SK-N-SH treated with all-trans-retinoic acid at 6 μM for 48 hours (cell line): Measurements from ENCODE around the gene SALL1.

Experiments
- ATAC-seq: fragments of 200-7000 bp; cut with Tn5 transposase; 3 replicates; pipeline ENCODE4 v1.9.1; 2020; ENCODE audit warnings: mild to moderate bottlenecking, moderate library complexity
- BACH2 ChIP-seq: fragments of 250-450 bp; sonication (Bioruptor Pico); IDR thresholded peaks from 2 replicates; pipeline ENCODE4 v1.9.0; 2021; ENCODE audit warnings: mild to moderate bottlenecking, borderline replicate concordance
- ESRRG ChIP-seq: fragments of 250-450 bp; sonication (Bioruptor Pico); IDR thresholded peaks from 2 replicates; pipeline ENCODE4 v1.6.1; 2021; ENCODE audit warnings: mild to moderate bottlenecking
- ISL1 ChIP-seq: fragments of 250-450 bp; sonication (Bioruptor Pico); IDR thresholded peaks from 2 replicates; pipeline ENCODE4 v2.1.2; 2022; ENCODE audit warnings: mild to moderate bottlenecking, moderate library complexity
- PPARA ChIP-seq: fragments of 250-450 bp; sonication (Bioruptor Pico); IDR thresholded peaks from 2 replicates; pipeline ENCODE4 v1.5.0; 2020; ENCODE audit warnings: mild to moderate bottlenecking, borderline replicate concordance
- RARB ChIP-seq: fragments of 250-450 bp; sonication (Bioruptor Pico); IDR thresholded peaks from 2 replicates; pipeline ENCODE4 v1.8.0; 2021; ENCODE audit warnings: mild to moderate bottlenecking, moderate library complexity
- SNAI2 ChIP-seq: fragments of 250-450 bp; sonication (Bioruptor Pico); IDR thresholded peaks from 2 replicates; pipeline ENCODE4 v1.5.0; 2020; ENCODE audit warnings: mild to moderate bottlenecking, moderate library complexity
- TCF4 ChIP-seq: fragments of 250-450 bp; sonication (Bioruptor Pico); IDR thresholded peaks from 2 replicates; pipeline ENCODE4 v1.8.0; 2021; ENCODE audit warnings: mild to moderate bottlenecking, moderate library complexity, borderline replicate concordance
- TOX ChIP-seq: fragments of 250-450 bp; sonication (Bioruptor Pico); IDR thresholded peaks from 2 replicates; pipeline ENCODE4 v1.8.0; 2021; ENCODE audit warnings: mild to moderate bottlenecking, moderate library complexity, borderline replicate concordance
- ZC3H10 ChIP-seq: fragments of 250-450 bp; sonication (Bioruptor Pico); IDR thresholded peaks from 2 replicates; pipeline ENCODE4 v1.5.1; 2021; ENCODE audit warnings: mild to moderate bottlenecking, moderate library complexity
- ZFP30 ChIP-seq: fragments of 450-650 bp; formaldehyde crosslinking; IDR thresholded peaks from 2 replicates; pipeline ENCODE4 v1.5.0; 2022; ENCODE audit warnings: mild to moderate bottlenecking, moderate library complexity
- ZNF565 ChIP-seq: fragments of 450-650 bp; formaldehyde crosslinking; conservative IDR thresholded peaks from 2 replicates; pipeline ENCODE4 v1.5.0; 2020; ENCODE audit warnings: low read depth, mild to moderate bottlenecking, moderate library complexity
- ZNF70 ChIP-seq: fragments of 450-650 bp; formaldehyde crosslinking; IDR thresholded peaks from 2 replicates; pipeline ENCODE4 v1.5.0; 2020; ENCODE audit warnings: mild to moderate bottlenecking, moderate library complexity
- ZNF8 ChIP-seq: fragments of 450-650 bp; formaldehyde crosslinking; IDR thresholded peaks from 2 replicates; pipeline ENCODE4 v1.5.0; 2020; ENCODE audit warnings: mild to moderate bottlenecking, moderate library complexity
- TF ChIP-seq, protein P1 (sequence below): fragments of 250-450 bp; sonication (Bioruptor Pico); IDR thresholded peaks from 2 replicates; pipeline ENCODE4 v1.5.0; 2020; ENCODE audit warnings: mild to moderate bottlenecking, moderate library complexity
- TF ChIP-seq, protein P2 (sequence below): fragments of 250-450 bp; sonication (Bioruptor Pico); IDR thresholded peaks from 2 replicates; pipeline ENCODE4 v1.5.1; 2020; ENCODE audit warnings: low read depth, mild to moderate bottlenecking, moderate library complexity
- TF ChIP-seq, protein P3 (sequence below): fragments of 250-450 bp; sonication (Bioruptor Pico); IDR thresholded peaks from 2 replicates; pipeline ENCODE4 v1.8.0; 2021; ENCODE audit warnings: low read depth, mild to moderate bottlenecking, moderate library complexity, borderline replicate concordance
- TF ChIP-seq, protein P4 (sequence below): fragments of 250-450 bp; sonication (Bioruptor Pico); IDR thresholded peaks from 2 replicates; pipeline ENCODE4 v1.8.0; 2020; ENCODE audit warnings: mild to moderate bottlenecking, moderate library complexity, borderline replicate concordance

Gene SALL1

DNA sequence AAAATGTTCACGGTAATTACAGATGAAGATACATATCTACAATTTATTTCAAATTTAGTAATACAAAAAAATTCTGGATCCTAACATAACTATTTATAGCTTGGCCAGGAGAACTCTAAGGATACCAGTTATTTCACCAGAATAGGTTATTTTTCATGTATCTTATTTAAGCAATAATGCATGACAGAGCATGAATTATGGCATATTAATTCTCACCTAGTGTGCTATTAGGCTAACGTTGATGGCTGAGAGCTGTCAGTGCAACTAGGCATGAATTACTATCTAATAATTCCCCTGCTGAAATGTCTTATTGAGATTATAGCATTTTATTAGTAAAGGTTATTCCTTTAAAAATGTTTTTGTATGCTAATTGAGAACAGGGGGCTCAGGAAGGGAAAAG lies 44.5 kb downstream of the SALL1 start (continued):
- TF ChIP-seq, protein P1, sequence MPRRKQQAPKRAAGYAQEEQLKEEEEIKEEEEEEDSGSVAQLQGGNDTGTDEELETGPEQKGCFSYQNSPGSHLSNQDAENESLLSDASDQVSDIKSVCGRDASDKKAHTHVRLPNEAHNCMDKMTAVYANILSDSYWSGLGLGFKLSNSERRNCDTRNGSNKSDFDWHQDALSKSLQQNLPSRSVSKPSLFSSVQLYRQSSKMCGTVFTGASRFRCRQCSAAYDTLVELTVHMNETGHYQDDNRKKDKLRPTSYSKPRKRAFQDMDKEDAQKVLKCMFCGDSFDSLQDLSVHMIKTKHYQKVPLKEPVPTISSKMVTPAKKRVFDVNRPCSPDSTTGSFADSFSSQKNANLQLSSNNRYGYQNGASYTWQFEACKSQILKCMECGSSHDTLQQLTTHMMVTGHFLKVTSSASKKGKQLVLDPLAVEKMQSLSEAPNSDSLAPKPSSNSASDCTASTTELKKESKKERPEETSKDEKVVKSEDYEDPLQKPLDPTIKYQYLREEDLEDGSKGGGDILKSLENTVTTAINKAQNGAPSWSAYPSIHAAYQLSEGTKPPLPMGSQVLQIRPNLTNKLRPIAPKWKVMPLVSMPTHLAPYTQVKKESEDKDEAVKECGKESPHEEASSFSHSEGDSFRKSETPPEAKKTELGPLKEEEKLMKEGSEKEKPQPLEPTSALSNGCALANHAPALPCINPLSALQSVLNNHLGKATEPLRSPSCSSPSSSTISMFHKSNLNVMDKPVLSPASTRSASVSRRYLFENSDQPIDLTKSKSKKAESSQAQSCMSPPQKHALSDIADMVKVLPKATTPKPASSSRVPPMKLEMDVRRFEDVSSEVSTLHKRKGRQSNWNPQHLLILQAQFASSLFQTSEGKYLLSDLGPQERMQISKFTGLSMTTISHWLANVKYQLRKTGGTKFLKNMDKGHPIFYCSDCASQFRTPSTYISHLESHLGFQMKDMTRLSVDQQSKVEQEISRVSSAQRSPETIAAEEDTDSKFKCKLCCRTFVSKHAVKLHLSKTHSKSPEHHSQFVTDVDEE: no peak
- TF ChIP-seq ZNF565 (CRISPR knock-in tag) (no peak), BACH2 (CRISPR knock-in tag) (no peak), ESRRG (CRISPR knock-in tag) (no peak), ZFP30 (CRISPR knock-in tag) (no peak), TCF4 (CRISPR knock-in tag) (no peak), ISL1 (no peak)

DNA sequence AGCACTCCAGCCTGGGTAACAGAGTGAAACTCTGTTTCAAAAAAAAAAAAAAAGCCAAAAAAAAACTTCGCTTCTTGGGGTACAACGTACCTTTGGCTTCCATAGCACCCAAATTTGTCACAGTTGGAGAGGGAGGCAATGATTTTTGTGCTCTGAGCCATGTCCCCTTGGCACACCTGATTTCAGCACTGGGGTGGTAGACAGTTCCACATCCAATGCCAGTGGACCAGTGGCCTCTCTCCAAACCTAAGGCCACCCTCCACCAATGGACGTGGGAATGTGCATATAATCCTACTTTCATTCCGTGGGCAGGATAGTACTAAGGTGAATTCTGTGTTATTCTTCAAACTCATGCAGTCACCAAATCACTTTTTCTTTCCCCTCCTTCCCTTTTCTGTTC lies 47.5 kb downstream of the SALL1 start:
- no peak for ATAC-seq
- TF ChIP-seq RARB (CRISPR knock-in tag): no peak

DNA sequence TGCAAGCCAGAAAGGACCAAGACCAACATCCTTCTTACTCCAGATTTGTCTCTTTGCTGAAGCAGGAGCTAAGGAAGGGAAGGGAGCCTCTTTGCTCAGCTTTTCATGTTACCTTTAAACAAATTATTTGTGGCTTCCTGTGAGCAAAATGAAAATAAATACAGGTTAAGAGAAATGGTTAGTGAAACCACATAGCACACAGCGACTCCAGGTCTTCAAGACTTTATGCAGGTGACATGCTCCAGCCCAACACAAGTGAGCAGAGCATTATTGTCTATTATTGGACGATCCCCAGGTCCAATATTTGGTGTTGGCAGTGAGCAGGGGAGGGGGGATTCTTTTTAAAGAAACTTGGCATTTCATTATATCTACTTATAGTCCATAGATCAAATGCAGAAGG lies 53.3 kb downstream of the SALL1 start:
- no peak for ATAC-seq
- no peak for TF ChIP-seq ZC3H10 (CRISPR knock-in tag)
- no peak for TF ChIP-seq ZFP30 (CRISPR knock-in tag)
- no peak for TF ChIP-seq ZNF70
- no peak for TF ChIP-seq ESRRG (CRISPR knock-in tag)

DNA sequence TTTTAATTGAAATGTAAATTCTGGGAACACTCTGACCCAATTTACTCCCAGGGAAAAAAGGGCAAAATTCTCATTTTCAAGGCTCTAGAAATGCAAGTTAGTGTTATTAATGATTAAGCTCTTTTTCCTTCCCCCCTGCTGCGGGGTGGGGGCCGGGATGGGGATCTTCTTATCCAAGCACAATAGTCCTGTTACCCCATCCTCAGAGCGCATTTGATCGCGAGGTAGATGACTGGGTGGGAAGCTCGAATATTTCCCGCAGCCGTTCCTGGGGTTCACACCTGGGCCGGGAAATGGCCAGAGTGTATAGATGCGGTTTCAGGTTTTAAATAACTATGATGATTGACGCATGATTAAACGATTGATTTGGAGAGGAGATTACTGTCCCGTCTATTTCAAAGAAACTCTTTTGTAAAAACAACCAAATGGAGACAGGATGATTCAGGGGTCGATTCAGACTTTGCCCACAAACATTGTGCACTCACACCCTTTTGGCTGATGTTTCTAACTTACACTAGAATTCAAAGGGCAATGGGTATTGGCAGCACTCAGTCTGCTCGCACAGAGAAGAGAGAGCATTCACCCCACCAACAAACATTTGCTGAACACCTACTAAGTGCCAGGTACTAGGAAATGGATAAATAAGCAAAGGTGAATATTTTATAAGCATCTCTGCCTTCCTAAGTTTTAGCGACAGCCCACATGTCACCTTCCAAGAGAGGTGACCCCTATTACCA lies 55.0 kb downstream of the SALL1 start:
- TF ChIP-seq BACH2 (CRISPR knock-in tag): no peak
- TF ChIP-seq, protein P2, sequence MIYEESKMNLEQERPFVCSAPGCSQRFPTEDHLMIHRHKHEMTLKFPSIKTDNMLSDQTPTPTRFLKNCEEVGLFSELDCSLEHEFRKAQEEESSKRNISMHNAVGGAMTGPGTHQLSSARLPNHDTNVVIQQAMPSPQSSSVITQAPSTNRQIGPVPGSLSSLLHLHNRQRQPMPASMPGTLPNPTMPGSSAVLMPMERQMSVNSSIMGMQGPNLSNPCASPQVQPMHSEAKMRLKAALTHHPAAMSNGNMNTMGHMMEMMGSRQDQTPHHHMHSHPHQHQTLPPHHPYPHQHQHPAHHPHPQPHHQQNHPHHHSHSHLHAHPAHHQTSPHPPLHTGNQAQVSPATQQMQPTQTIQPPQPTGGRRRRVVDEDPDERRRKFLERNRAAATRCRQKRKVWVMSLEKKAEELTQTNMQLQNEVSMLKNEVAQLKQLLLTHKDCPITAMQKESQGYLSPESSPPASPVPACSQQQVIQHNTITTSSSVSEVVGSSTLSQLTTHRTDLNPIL (CRISPR knock-in tag): no peak
- TF ChIP-seq ZNF565 (CRISPR knock-in tag): no peak
- no peak for TF ChIP-seq ZC3H10 (CRISPR knock-in tag)
- no peak for TF ChIP-seq RARB (CRISPR knock-in tag)
- ATAC-seq: no peak

DNA sequence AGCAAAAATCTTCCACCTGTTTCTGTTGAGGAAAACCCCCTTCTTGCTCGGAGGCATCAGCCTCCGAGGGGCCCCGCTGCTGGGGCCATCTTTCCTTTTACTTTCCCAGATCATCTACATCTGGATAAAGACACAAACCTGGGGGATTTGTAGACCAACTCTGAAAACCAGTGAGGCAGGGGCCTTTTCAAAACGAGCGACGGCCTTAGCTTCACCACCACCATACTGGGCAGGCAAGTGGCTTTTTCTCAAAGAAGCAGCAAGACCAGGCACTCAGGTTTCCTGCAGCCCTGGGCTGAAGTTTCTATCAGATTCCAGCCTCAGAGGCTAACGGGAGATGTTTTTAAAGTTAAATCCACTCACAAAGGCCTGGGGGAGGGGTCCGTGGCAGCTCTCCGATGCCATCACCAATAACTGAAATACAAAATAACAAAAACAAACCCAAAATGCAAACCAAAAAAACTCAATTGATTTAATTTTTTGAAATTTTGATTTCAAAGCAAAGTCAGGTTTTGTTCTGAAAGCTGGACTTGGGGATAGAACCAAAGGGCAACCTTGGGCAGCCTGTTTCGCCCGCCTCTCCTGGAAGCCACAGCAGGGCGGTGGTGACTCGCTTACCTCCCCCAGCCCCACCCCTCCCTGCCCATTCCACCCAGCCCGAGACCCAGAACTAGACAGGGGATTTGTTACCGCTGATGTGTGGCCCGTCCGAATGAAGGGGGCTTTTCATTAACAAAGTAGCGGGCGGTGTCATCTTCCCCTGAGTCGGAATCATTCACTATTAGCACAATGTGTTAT lies 55.8 kb downstream of the SALL1 start:
- ATAC-seq: no peak
- TF ChIP-seq TOX: no peak
- TF ChIP-seq ZC3H10 (CRISPR knock-in tag): no peak
- TF ChIP-seq, protein P1: no peak
- no peak for TF ChIP-seq SNAI2
- TF ChIP-seq, protein P3, sequence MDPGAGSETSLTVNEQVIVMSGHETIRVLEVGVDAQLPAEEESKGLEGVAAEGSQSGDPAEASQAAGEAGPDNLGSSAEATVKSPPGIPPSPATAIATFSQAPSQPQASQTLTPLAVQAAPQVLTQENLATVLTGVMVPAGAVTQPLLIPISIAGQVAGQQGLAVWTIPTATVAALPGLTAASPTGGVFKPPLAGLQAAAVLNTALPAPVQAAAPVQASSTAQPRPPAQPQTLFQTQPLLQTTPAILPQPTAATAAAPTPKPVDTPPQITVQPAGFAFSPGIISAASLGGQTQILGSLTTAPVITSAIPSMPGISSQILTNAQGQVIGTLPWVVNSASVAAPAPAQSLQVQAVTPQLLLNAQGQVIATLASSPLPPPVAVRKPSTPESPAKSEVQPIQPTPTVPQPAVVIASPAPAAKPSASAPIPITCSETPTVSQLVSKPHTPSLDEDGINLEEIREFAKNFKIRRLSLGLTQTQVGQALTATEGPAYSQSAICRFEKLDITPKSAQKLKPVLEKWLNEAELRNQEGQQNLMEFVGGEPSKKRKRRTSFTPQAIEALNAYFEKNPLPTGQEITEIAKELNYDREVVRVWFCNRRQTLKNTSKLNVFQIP: no peak
- TF ChIP-seq ISL1: no peak
- no peak for TF ChIP-seq ESRRG (CRISPR knock-in tag)
- TF ChIP-seq ZNF565 (CRISPR knock-in tag): no peak
- no peak for TF ChIP-seq ZNF8
- no peak for TF ChIP-seq TCF4 (CRISPR knock-in tag)
- no peak for TF ChIP-seq RARB (CRISPR knock-in tag)
- no peak for TF ChIP-seq PPARA (CRISPR knock-in tag)
- no peak for TF ChIP-seq BACH2 (CRISPR knock-in tag)
- no peak for TF ChIP-seq ZFP30 (CRISPR knock-in tag)
- TF ChIP-seq, protein P4, sequence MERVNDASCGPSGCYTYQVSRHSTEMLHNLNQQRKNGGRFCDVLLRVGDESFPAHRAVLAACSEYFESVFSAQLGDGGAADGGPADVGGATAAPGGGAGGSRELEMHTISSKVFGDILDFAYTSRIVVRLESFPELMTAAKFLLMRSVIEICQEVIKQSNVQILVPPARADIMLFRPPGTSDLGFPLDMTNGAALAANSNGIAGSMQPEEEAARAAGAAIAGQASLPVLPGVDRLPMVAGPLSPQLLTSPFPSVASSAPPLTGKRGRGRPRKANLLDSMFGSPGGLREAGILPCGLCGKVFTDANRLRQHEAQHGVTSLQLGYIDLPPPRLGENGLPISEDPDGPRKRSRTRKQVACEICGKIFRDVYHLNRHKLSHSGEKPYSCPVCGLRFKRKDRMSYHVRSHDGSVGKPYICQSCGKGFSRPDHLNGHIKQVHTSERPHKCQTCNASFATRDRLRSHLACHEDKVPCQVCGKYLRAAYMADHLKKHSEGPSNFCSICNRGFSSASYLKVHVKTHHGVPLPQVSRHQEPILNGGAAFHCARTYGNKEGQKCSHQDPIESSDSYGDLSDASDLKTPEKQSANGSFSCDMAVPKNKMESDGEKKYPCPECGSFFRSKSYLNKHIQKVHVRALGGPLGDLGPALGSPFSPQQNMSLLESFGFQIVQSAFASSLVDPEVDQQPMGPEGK (CRISPR knock-in tag): no peak
- TF ChIP-seq, protein P2 (CRISPR knock-in tag): no peak
